ENCODE results near the gene KLHL8. TPM values are rescaled to one million over a fixed set of nuclear protein-coding genes. Genes with fewer than 3 reads are reported as not detected.

KLHL8 gene
- 10 to 100 TPM; 10.4 to 15.0 (median 11.9) TPM for total RNA-seq
- 1 to 10 TPM; 2.4 to 2.5 TPM for polyA plus RNA-seq
- long read RNA-seq, donor 1, full-length matches to known transcripts, result 24 of 30 reads
- long read RNA-seq, donor 1, partial matches to known transcripts, result 3 of 30 reads
- long read RNA-seq, donor 1, other reads (novel, unspliced or antisense), result 3 of 30 reads
- long read RNA-seq, donor 2, full-length matches to known transcripts, result 19 of 25 reads
- long read RNA-seq, donor 2, partial matches to known transcripts, result 0 of 25 reads
- long read RNA-seq, donor 2, other reads (novel, unspliced or antisense), result 6 of 25 reads
- long read RNA-seq, donor 3, full-length matches to known transcripts, result 38 of 48 reads
- long read RNA-seq, donor 3, partial matches to known transcripts, result 3 of 48 reads
- long read RNA-seq, donor 3, other reads (novel, unspliced or antisense), result 7 of 48 reads

GRCh38 chr4:87220094-87220822 lies at the start of gene KLHL8:
TSS of gene KLHL8 (minus strand) at chr4:87220618. CDS start at chr4:87195539, 25,079 bp downstream.
- WGBS, 2 donors, result 0 to 1% methylated on average over 67 to 70 of the region's 70 CpGs
- peak; percentile 98 to 100 (median 98) for ATAC-seq
- Histone ChIP-seq H3K36me3 (no peaks in the 10 kb centered on the region), H3K27me3 (no peaks in the 10 kb centered on the region), H3K4me1 (peaks cover 0 to 18% (median 12%) of the 10 kb centered on the region in 9 donors), H3K4me3 (peak within 1 kb of the TSS; percentile 77 to 99 (median 92)), H3K27ac (peak within 1 kb of the TSS; percentile 32 to 94 (median 94)), H3K9me3 (no peaks in the 10 kb centered on the region)
- TF ChIP-seq, protein P1, sequence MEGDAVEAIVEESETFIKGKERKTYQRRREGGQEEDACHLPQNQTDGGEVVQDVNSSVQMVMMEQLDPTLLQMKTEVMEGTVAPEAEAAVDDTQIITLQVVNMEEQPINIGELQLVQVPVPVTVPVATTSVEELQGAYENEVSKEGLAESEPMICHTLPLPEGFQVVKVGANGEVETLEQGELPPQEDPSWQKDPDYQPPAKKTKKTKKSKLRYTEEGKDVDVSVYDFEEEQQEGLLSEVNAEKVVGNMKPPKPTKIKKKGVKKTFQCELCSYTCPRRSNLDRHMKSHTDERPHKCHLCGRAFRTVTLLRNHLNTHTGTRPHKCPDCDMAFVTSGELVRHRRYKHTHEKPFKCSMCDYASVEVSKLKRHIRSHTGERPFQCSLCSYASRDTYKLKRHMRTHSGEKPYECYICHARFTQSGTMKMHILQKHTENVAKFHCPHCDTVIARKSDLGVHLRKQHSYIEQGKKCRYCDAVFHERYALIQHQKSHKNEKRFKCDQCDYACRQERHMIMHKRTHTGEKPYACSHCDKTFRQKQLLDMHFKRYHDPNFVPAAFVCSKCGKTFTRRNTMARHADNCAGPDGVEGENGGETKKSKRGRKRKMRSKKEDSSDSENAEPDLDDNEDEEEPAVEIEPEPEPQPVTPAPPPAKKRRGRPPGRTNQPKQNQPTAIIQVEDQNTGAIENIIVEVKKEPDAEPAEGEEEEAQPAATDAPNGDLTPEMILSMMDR (IDR thresholded peaks at IDR 0.05), result peak in 2 of 9 donors; percentile 11 to 38
- peak; percentile 86 to 90 for DNase-seq
- intact Hi-C loops (cut with DNase I), result loop anchor here in 2 of 10 donors (2.0 to 5.0 kb wide), 3 partner anchors 68 to 285 kb away; partner anchors contain the start of gene AFF1 (in 1 of the 2)

DNA sequence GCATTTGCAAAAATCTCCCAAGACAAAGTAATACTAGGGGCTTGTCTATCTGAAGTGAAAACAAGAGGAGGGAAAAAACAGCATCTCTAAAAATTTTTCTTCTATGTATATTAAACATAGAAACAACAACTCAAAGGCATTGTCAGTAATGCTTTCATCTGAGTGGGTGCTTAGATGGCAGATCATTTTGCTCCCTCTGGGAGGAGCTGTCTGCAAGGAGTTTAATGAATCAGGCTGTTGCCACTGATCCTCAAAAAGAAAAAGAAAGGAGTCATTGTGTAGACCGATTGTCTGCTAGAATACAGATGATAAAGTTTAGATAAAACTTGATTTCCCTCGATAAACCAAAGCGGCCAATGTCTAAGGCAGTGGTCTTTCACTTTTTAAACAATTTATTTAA lies 49.7 kb upstream of the KLHL8 start:
- intact Hi-C loops (cut with DNase I), result loop anchor here in 7 of 10 donors (5.0 to 10.0 kb wide), 5 partner anchors 195 to 575 kb away; partner anchors contain the start of gene MEPE (in 1 of the 7)

DNA sequence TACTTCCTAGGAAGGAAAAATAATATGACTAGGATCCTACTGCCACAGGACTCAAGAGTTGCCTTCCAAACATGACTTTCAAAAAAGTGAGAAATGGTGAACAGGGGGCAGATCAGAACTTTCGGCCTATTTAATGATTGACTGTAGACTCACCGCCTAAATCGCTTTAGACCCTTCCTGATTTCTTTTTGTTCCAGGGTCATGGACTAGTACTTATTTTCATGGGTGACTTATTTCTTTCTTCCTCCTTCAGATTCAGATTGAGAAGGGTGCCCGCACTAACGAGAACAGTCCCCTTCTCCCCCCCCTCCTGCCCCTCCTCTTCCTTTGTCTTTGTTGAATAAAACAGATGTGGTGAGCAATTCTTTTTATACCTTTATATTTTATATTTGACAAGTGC lies 48.0 kb upstream of the KLHL8 start:
- intact Hi-C loops (cut with DNase I), result no loop called here

More for the DNA sequence above, 49.7 kb upstream of the KLHL8 start:
- Histone ChIP-seq H3K27me3 (no peaks in the 10 kb centered on the region), H3K9me3 (no peaks in the 10 kb centered on the region), H3K4me3 (no peak overlapping the region), H3K36me3 (no peaks in the 10 kb centered on the region), H3K27ac (no peak overlapping the region), H3K4me1 (no peaks in the 10 kb centered on the region)
- TF ChIP-seq, protein P1 (IDR thresholded peaks at IDR 0.05), result peak; percentile 7 to 75 (median 53)
- 27 to 33% methylated on average over 3 of the region's 3 CpGs for WGBS, 2 donors
- DNase-seq (peak in 1 of 2 donors; percentile 12), ATAC-seq (peak in 1 of 8 donors; percentile 76)

DNA sequence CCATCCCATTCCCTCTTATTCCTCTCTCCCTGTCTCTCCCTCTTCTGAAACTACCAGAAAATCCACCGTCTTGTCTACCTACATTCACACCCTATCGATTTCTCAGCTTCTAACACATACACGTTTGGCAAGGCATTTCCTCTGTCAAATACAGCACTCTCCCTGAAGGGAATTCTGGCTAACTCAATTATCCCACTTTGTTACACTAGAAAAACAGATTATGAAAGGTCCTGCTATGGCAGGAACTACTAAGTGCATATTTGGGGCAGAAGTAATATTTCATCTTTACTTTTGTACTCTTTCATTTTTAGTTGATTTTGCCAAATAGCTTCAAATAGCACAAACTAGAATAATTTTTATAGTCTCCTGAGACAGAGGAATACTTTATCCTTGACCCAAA lies 46.6 kb upstream of the KLHL8 start:
- H3K4me1 ChIP-seq, result no peaks in the 10 kb centered on the region
- intact Hi-C loops (cut with DNase I), result no loop called here
- ATAC-seq (no peak), DNase-seq (no peak)
- H3K9me3 ChIP-seq, result peaks cover 0 to 8% (median 0%) of the 10 kb centered on the region in 11 donors
- no peak overlapping the region for H3K27ac ChIP-seq
- TF ChIP-seq, protein P1 (IDR thresholded peaks at IDR 0.05), result no peak
- 56 to 67% methylated on average over 3 of the region's 3 CpGs for WGBS, 2 donors
- H3K27me3 ChIP-seq, result no peaks in the 10 kb centered on the region
- no peak overlapping the region for H3K4me3 ChIP-seq
- no peaks in the 10 kb centered on the region for H3K36me3 ChIP-seq

More for the DNA sequence above, 48.0 kb upstream of the KLHL8 start:
- TF ChIP-seq, protein P1 (IDR thresholded peaks at IDR 0.05), result no peak
- no peaks in the 10 kb centered on the region for H3K27me3 ChIP-seq
- H3K27ac ChIP-seq, result no peak overlapping the region
- no peak overlapping the region for H3K4me3 ChIP-seq
- H3K36me3 ChIP-seq, result no peaks in the 10 kb centered on the region
- DNase-seq (no peak), ATAC-seq (no peak)
- no peaks in the 10 kb centered on the region for H3K4me1 ChIP-seq
- H3K9me3 ChIP-seq, result no peaks in the 10 kb centered on the region
- WGBS, 2 donors, result 77 to 81% methylated on average over 5 of the region's 5 CpGs

Measured in heart right ventricle (tissue), 16 donors.